ENCODE data around the gene SMARCA2.

The SMARCA2 gene

GRCh38 chr9:2022560-2022959 lies 7.4 kb downstream of the SMARCA2 start:
- H3K9ac ChIP-seq (ENCODE audit: low read length in 5 of 5): no peak overlapping the region
- H3K4me1 ChIP-seq (ENCODE audit: control insufficient read depth in 5 of 5, insufficient read depth in 5 of 5, low read length in 5 of 5): peaks cover 2 to 90% (median 67%) of the 10 kb centered on the region in 5 donors
- H3K36me3 ChIP-seq (ENCODE audit: control insufficient read depth in 5 of 5, insufficient read depth in 5 of 5, low read length in 5 of 5): peaks cover 0 to 4% (median 0%) of the 10 kb centered on the region in 5 donors
- no peaks in the 10 kb centered on the region for H3K27me3 ChIP-seq (ENCODE audit: control insufficient read depth in 5 of 5, insufficient read depth in 4 of 5, low read length in 5 of 5)
- peak overlapping the region; percentile 6 for H3K27ac ChIP-seq (ENCODE audit: low read depth, low read length)
- H3K9me3 ChIP-seq (ENCODE audit: control insufficient read depth in 5 of 5, low read length in 5 of 5): no peaks in the 10 kb centered on the region
- H3K4me3 ChIP-seq (ENCODE audit: low read depth in 1 of 5, low read length in 5 of 5): no peak overlapping the region

GRCh38 chr9:2023042-2023441 lies 7.9 kb downstream of the SMARCA2 start:
- H3K27me3 ChIP-seq (ENCODE audit: control insufficient read depth in 5 of 5, insufficient read depth in 4 of 5, low read length in 5 of 5): no peaks in the 10 kb centered on the region
- H3K36me3 ChIP-seq (ENCODE audit: control insufficient read depth in 5 of 5, insufficient read depth in 5 of 5, low read length in 5 of 5): peaks cover 0 to 4% (median 0%) of the 10 kb centered on the region in 5 donors
- H3K27ac ChIP-seq (ENCODE audit: low read depth, low read length): peak overlapping the region; percentile 6
- no peak overlapping the region for H3K9ac ChIP-seq (ENCODE audit: low read length in 5 of 5)
- H3K4me3 ChIP-seq (ENCODE audit: low read depth in 1 of 5, low read length in 5 of 5): no peak overlapping the region
- H3K4me1 ChIP-seq (ENCODE audit: control insufficient read depth in 5 of 5, insufficient read depth in 5 of 5, low read length in 5 of 5): peaks cover 2 to 91% (median 69%) of the 10 kb centered on the region in 5 donors
- H3K9me3 ChIP-seq (ENCODE audit: control insufficient read depth in 5 of 5, low read length in 5 of 5): no peaks in the 10 kb centered on the region

GRCh38 chr9:2023532-2023931 lies 8.4 kb downstream of the SMARCA2 start:
- Histone ChIP-seq H3K27ac (ENCODE audit: low read depth, low read length) (peak overlapping the region; percentile 53), H3K4me1 (ENCODE audit: control insufficient read depth in 5 of 5, insufficient read depth in 5 of 5, low read length in 5 of 5) (peaks cover 2 to 86% (median 65%) of the 10 kb centered on the region in 5 donors), H3K36me3 (ENCODE audit: control insufficient read depth in 5 of 5, insufficient read depth in 5 of 5, low read length in 5 of 5) (peaks cover 0 to 4% (median 0%) of the 10 kb centered on the region in 5 donors), H3K9me3 (ENCODE audit: control insufficient read depth in 5 of 5, low read length in 5 of 5) (no peaks in the 10 kb centered on the region), H3K4me3 (ENCODE audit: low read depth in 1 of 5, low read length in 5 of 5) (no peak overlapping the region), H3K27me3 (ENCODE audit: control insufficient read depth in 5 of 5, insufficient read depth in 4 of 5, low read length in 5 of 5) (no peaks in the 10 kb centered on the region), H3K9ac (ENCODE audit: low read length in 5 of 5) (no peak overlapping the region)

GRCh38 chr9:2024888-2025782 lies 10.0 kb downstream of the SMARCA2 start:
- no peaks in the 10 kb centered on the region for H3K9me3 ChIP-seq (ENCODE audit: control insufficient read depth in 5 of 5, low read length in 5 of 5)
- H3K36me3 ChIP-seq (ENCODE audit: control insufficient read depth in 5 of 5, insufficient read depth in 5 of 5, low read length in 5 of 5): peaks cover 0 to 4% (median 2%) of the 10 kb centered on the region in 5 donors
- H3K4me1 ChIP-seq (ENCODE audit: control insufficient read depth in 5 of 5, insufficient read depth in 5 of 5, low read length in 5 of 5): peaks cover 3 to 84% (median 49%) of the 10 kb centered on the region in 5 donors
- peak overlapping the region; percentile 45 for H3K27ac ChIP-seq (ENCODE audit: low read depth, low read length)
- no peak overlapping the region for H3K4me3 ChIP-seq (ENCODE audit: low read depth in 1 of 5, low read length in 5 of 5)
- peak overlapping the region in 1 of 5 donors; percentile 32 for H3K9ac ChIP-seq (ENCODE audit: low read length in 5 of 5)
- no peaks in the 10 kb centered on the region for H3K27me3 ChIP-seq (ENCODE audit: control insufficient read depth in 5 of 5, insufficient read depth in 4 of 5, low read length in 5 of 5)

GRCh38 chr9:2026220-2026997 lies 11.3 kb downstream of the SMARCA2 start:
- no peaks in the 10 kb centered on the region for H3K9me3 ChIP-seq (ENCODE audit: control insufficient read depth in 5 of 5, low read length in 5 of 5)
- peaks cover 3 to 79% (median 44%) of the 10 kb centered on the region in 5 donors for H3K4me1 ChIP-seq (ENCODE audit: control insufficient read depth in 5 of 5, insufficient read depth in 5 of 5, low read length in 5 of 5)
- no peak overlapping the region for H3K9ac ChIP-seq (ENCODE audit: low read length in 5 of 5)
- H3K36me3 ChIP-seq (ENCODE audit: control insufficient read depth in 5 of 5, insufficient read depth in 5 of 5, low read length in 5 of 5): peaks cover 0 to 7% (median 4%) of the 10 kb centered on the region in 5 donors
- peak overlapping the region; percentile 45 for H3K27ac ChIP-seq (ENCODE audit: low read depth, low read length)
- no peaks in the 10 kb centered on the region for H3K27me3 ChIP-seq (ENCODE audit: control insufficient read depth in 5 of 5, insufficient read depth in 4 of 5, low read length in 5 of 5)
- H3K4me3 ChIP-seq (ENCODE audit: low read depth in 1 of 5, low read length in 5 of 5): no peak overlapping the region

GRCh38 chr9:2027543-2028160 lies 12.5 kb downstream of the SMARCA2 start:
- Histone ChIP-seq H3K9me3 (ENCODE audit: control insufficient read depth in 5 of 5, low read length in 5 of 5) (no peaks in the 10 kb centered on the region), H3K9ac (ENCODE audit: low read length in 5 of 5) (no peak overlapping the region), H3K4me1 (ENCODE audit: control insufficient read depth in 5 of 5, insufficient read depth in 5 of 5, low read length in 5 of 5) (peaks cover 3 to 66% (median 47%) of the 10 kb centered on the region in 5 donors), H3K36me3 (ENCODE audit: control insufficient read depth in 5 of 5, insufficient read depth in 5 of 5, low read length in 5 of 5) (peaks cover 0 to 8% (median 2%) of the 10 kb centered on the region in 5 donors), H3K27ac (ENCODE audit: low read depth, low read length) (no peak overlapping the region), H3K27me3 (ENCODE audit: control insufficient read depth in 5 of 5, insufficient read depth in 4 of 5, low read length in 5 of 5) (no peaks in the 10 kb centered on the region), H3K4me3 (ENCODE audit: low read depth in 1 of 5, low read length in 5 of 5) (no peak overlapping the region)

- H3K27ac ChIP-seq (ENCODE audit: low read depth, low read length): no peak overlapping the region
- no peak overlapping the region for H3K9ac ChIP-seq (ENCODE audit: low read length in 5 of 5)
- H3K4me3 ChIP-seq (ENCODE audit: low read depth in 1 of 5, low read length in 5 of 5): no peak overlapping the region
- no peaks in the 10 kb centered on the region for H3K27me3 ChIP-seq (ENCODE audit: control insufficient read depth in 5 of 5, insufficient read depth in 4 of 5, low read length in 5 of 5)
- no peaks in the 10 kb centered on the region for H3K9me3 ChIP-seq (ENCODE audit: control insufficient read depth in 5 of 5, low read length in 5 of 5)
- peaks cover 1 to 54% (median 35%) of the 10 kb centered on the region in 5 donors for H3K4me1 ChIP-seq (ENCODE audit: control insufficient read depth in 5 of 5, insufficient read depth in 5 of 5, low read length in 5 of 5)
- H3K36me3 ChIP-seq (ENCODE audit: control insufficient read depth in 5 of 5, insufficient read depth in 5 of 5, low read length in 5 of 5): peaks cover 6 to 21% (median 14%) of the 10 kb centered on the region in 5 donors
Measured at GRCh38 chr9:2028888-2029287, 13.7 kb downstream of the SMARCA2 start.

GRCh38 chr9:2029666-2030170 lies 14.6 kb downstream of the SMARCA2 start:
- Histone ChIP-seq H3K27ac (ENCODE audit: low read depth, low read length) (no peak overlapping the region), H3K4me1 (ENCODE audit: control insufficient read depth in 5 of 5, insufficient read depth in 5 of 5, low read length in 5 of 5) (peaks cover 1 to 45% (median 31%) of the 10 kb centered on the region in 5 donors), H3K4me3 (ENCODE audit: low read depth in 1 of 5, low read length in 5 of 5) (no peak overlapping the region), H3K9ac (ENCODE audit: low read length in 5 of 5) (peak overlapping the region in 1 of 5 donors; percentile 6), H3K36me3 (ENCODE audit: control insufficient read depth in 5 of 5, insufficient read depth in 5 of 5, low read length in 5 of 5) (peaks cover 12 to 29% (median 21%) of the 10 kb centered on the region in 5 donors), H3K27me3 (ENCODE audit: control insufficient read depth in 5 of 5, insufficient read depth in 4 of 5, low read length in 5 of 5) (no peaks in the 10 kb centered on the region), H3K9me3 (ENCODE audit: control insufficient read depth in 5 of 5, low read length in 5 of 5) (no peaks in the 10 kb centered on the region)

GRCh38 chr9:2032234-2032633 lies 17.1 kb downstream of the SMARCA2 start:
- Histone ChIP-seq H3K27me3 (ENCODE audit: control insufficient read depth in 5 of 5, insufficient read depth in 4 of 5, low read length in 5 of 5) (no peaks in the 10 kb centered on the region), H3K36me3 (ENCODE audit: control insufficient read depth in 5 of 5, insufficient read depth in 5 of 5, low read length in 5 of 5) (peaks cover 23 to 33% (median 24%) of the 10 kb centered on the region in 5 donors), H3K4me3 (ENCODE audit: low read depth in 1 of 5, low read length in 5 of 5) (no peak overlapping the region), H3K9me3 (ENCODE audit: control insufficient read depth in 5 of 5, low read length in 5 of 5) (no peaks in the 10 kb centered on the region), H3K4me1 (ENCODE audit: control insufficient read depth in 5 of 5, insufficient read depth in 5 of 5, low read length in 5 of 5) (peaks cover 1 to 23% (median 17%) of the 10 kb centered on the region in 5 donors), H3K9ac (ENCODE audit: low read length in 5 of 5) (no peak overlapping the region), H3K27ac (ENCODE audit: low read depth, low read length) (no peak overlapping the region)
